ENCODE data around the gene TCN2.

- TF ChIP-seq CTCF (conservative IDR thresholded peaks at IDR 0.05; ENCODE audit: low read depth, low read length) (no peak), EZH2 (IDR thresholded peaks at IDR 0.05; ENCODE audit: borderline replicate concordance, low read depth, low read length, poor library complexity, severe bottlenecking) (no peak)
Measured at GRCh38 chr22:30607939-30608338, 965 bp downstream of the TCN2 start.

Measured in A673 (cell line).